ENCODE results near the gene IDNK.
"Not testable (repeated sequence)": the region's sequence is repeated elsewhere in the genome, so short reads cannot be mapped to it uniquely, and the experiment has no call there.

IDNK gene

DNA sequence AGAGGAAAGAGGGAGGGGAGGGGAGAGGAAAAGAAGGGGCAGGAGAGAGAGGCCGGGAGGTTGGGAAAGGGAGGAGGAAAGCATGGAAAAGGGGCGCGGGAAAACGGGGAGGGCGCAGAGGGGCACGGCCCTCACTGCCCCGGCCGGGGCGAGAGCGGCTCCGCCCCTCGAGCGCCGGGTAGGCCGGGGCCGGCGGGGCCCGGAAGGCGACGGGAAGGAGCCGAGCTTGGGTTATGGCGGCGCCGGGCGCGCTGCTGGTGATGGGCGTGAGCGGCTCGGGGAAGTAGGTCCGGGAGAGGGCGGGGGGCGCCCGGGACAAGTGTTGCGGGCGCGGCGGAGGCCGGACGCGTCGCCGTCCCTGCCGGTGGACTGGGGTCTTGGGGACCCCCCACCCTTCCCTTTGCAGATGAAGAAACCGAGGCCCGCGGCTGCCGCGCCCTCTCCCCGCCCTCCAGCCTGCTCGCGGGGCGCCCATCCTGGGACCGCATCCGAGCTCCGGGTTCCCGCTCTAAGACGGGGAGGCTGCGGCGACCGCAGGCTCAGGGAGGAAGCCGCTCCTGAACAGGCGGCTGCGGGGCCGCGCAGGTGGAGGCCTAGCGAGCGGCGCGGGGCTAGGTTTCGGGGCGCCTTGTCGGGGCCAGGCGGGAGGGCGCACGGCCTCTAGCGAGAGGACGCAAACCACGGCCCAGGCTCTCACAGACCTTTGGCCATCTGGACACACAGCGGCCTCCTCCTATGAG is at the start of gene IDNK:
Gene IDNK (plus strand): TSS at position 205 of the 740 bp plus-strand sequence. CDS start 29 bp downstream, at position 234.
- peak; percentile 40 for DNase-seq

DNA sequence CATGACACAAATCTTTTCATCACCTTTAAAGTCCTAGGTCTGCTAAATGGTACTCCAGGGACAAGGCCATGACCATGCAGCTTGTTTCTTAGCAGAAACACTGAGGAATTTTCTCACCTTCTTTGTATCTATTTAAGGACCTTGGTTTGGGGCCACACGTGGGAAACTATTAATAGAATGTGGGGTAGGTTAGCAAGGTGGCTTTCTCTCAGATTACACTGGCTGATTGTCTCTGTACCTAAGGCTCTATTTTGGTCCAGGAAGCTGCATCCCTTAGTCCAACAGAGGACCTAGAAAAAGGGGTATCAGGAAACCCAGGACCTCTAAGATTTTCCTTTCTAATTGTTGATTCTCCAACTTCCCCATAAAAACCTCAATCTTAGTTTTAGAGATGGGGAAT is 48.5 kb upstream of the IDNK start:
- no peak for DNase-seq

DNA sequence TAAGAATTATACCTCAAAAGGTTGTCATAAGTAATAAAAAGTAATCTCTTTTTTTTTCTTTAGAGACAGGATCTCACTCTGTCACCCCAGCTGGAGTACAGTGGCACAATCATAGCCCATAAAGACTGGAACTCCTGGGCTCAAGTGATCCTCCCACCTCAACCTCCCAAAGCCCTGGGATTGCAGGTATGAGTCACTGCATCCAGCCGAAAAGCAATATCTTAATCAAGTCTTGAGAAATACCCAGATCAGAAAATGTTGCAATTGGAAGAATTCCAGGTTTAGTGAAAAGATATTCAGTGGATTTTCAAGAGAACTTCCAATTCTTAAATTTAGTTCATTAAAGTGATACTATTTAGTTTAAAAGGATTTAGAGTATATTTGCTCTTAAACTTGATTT is 40.9 kb upstream of the IDNK start:
- DNase-seq, result no peak

DNA sequence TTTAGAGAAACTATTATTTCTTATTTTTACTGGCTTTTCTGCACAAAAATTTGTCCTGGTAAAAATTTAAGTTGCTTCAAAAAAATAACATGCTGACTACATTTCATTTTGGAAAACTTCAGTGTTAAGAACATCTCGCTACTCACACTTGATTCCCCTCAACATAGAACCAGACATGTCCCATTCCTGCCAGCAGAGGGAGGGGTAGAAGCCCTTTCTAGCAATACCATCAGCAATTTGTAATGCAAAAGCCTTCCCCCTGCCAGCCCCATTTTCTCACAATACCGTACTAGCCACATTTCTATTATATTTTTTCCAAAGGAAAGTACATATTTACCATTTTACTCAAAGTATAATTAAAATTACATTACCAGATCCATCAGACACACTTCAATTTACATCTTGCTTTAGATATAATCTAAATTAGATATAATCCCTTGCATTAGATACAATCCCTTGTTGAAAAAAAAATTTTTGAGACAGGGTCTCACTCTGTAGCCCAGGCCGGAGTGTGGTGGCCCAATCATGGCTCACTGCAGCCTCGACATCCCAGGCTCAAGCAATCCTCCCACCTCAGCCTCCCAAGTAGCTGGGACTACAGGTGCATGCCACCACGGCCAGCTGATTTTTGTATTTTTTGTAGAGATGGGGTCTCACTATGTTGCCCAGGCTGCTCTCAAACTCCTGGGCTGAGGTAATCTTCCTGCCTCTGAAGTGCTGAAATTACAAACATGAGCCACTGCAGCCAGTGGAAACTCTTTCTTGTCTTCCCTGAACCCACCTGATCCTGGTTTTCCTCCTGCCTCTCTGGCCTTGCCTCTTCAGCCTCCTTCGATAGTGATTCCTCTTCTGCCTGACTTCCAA is 39.6 kb upstream of the IDNK start:
- DNase-seq, result peak; percentile 33

DNA sequence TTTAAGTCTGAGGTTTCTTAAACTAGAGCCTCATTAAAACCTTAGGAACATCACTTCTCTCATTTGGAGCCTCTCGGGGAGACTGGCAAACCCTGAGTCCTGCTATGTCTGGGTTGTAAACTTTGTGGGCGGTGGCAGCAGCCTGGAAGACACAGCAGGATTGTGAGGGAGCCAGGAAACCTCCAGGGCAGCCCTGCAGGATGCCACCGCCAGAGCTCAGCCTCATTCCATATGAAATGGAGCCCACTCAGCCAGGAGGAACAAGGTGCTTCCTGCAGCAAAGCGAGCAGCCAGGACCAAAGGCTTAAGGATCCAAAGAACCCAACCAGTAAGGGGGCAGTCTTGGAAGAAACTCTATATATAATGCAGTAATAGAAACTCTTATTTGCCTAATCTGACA is 37.9 kb upstream of the IDNK start:
- DNase-seq, result no peak

DNA sequence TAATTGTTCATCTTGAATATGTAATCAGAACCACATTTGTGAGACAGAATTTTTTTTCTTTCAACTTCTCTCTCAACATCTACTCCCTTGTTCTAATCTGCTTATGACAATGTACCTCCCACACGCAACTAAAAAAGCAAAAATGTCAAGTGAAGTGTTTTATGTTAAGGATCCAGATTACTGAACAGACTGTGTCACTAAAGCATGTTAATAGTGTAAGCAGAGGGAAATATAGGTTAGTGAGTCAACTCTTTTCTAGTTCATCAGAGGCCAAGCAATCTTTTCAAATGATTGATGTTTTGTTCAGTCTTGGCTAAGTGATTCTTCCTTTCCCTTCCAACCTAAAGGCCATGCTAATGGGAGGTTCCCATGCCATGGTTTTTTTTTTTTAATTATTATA is 34.7 kb upstream of the IDNK start:
- DNase-seq, result no peak

DNA sequence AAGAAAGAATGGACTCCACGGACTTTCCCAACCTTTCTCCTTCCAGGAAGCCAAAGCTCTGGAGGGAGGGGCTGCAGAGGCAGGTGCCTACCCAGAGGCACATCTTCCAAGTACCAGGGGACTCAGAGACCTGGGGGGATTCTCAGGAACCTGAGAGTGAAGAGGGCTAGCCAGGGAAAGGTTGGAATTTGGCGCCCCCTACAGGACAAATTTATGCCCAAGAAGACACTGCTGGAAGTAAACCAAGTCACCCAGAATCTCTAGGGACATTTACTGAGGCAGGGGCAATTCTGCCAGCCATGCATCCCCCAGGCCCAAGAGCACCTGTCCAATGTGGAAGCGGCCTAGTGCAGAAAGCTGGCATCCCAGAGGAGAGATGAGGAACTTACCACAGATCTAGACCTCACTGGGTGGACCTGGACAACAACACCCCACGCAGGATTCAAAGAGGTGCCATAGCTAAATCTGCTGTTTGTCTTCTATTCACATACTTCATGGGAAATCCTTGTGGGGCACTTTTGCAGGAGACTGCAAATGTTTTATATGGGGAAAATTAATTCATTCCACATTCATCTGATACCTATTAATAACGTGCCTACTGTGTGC is 25.9 kb upstream of the IDNK start:
- DNase-seq, result peak; percentile 24

DNA sequence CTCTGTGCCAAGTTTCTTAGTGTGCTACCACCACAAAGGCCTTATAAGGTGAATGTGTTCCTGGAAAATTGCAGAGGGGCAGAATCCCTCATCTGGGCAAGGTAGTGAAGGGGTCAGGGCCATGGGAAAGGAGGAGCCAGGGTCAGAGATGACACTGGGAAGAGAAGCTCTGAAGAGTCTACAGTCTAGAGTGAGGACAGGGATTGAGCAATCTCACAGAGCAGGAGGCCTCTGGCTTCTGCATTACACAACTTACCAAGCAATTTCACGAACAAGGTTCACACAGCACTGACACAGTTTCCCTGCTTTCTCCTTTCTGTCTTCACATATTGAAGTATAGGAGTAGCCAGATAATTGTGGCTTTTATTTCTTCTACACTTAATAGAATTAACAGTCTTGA is 24.5 kb upstream of the IDNK start:
- DNase-seq, result no peak

DNA sequence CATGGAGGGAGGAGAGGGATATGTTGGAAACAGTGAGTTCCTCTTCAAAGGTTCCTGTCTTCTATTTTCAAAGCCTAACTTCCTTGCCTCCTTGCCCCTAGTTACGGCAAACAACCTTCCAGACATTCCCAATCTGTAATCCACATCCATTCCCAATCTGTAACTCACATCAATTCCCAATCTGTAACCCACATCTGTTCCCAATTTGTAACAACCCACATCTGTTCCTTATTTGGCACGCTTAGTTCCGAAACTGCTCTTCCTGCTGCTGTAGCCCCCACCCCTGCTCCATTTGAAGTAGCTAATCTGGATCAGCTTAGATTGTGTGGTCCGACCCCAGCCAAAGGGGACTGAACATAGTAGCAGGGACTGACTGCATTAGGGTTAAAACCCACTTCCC is 23.9 kb upstream of the IDNK start:
- DNase-seq, result no peak

DNA sequence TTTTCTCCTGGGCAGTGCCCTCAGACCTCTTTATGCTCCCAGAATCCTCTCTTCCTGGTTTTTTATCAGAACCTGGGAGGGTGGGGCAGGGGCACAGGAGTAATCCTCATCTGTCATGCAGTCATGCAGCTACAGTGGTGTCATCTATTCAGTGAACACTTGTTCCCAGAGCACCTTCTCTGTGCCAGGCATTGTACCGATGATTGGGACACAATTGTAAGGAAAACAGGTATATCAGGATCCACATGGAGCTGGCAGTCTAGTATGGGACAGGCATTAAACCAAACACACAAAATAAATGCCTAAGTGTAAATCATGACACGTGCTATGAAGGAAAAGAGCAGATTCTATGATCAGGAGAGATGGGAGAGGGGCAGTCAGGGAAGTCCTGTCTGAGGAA is 21.5 kb upstream of the IDNK start:
- no peak for DNase-seq

DNA sequence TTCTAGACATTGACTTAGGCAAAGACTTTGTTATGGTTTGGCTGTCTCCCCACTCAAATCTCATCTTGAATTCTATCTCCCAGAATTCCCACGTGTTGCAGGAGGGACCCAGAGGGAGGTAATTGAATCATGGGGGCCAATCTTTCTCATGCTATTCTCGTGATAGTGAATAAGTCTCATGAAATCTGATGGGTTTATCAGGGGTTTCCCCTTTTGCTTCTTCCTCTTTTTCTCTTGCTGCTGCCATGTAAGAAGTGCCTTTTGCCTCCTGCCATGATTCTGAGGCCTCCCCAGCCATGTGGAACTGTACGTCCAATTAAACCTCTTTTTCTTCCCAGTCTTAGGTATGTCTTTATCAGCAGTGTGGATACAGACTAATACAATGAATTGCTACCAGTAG is 15.3 kb upstream of the IDNK start:
- DNase-seq, result not testable (repeated sequence)

DNA sequence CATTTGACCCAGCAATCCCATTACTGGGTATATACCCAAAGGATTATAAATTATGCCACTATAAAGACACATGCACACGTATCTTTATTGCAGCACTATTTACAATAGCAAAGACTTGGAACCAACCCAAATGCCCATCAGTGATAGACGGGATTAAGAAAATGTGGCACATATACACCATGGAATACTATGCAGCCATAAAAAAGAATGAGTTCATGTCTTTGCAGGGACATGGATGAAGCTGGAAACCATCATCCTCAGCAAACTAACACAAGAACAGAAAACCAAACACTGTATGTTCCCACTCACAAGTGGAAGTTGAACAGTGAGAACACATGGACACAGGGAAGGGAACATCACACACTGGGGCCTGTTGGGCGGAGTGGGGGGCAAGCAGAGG is 9.6 kb upstream of the IDNK start:
- DNase-seq, result not testable (repeated sequence)

DNA sequence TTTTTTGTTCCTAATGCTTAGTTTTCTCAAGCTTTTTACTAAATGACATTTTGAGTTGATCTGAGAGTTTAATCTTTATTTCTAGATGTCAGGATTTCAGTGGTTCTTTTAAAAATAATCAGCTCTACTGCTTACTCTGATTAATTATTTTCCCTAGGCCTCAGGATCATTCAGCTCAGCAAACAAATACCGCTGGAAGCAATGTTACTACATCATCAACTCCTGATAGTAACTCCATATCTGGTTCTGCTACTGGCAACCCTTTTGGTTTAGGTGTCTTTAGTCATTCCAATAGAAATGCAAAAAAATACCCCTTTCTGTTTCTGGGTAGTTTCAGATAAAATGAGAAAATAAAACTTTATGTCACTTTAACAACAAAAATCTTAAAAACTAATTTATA is 5.6 kb upstream of the IDNK start:
- no peak for DNase-seq

DNA sequence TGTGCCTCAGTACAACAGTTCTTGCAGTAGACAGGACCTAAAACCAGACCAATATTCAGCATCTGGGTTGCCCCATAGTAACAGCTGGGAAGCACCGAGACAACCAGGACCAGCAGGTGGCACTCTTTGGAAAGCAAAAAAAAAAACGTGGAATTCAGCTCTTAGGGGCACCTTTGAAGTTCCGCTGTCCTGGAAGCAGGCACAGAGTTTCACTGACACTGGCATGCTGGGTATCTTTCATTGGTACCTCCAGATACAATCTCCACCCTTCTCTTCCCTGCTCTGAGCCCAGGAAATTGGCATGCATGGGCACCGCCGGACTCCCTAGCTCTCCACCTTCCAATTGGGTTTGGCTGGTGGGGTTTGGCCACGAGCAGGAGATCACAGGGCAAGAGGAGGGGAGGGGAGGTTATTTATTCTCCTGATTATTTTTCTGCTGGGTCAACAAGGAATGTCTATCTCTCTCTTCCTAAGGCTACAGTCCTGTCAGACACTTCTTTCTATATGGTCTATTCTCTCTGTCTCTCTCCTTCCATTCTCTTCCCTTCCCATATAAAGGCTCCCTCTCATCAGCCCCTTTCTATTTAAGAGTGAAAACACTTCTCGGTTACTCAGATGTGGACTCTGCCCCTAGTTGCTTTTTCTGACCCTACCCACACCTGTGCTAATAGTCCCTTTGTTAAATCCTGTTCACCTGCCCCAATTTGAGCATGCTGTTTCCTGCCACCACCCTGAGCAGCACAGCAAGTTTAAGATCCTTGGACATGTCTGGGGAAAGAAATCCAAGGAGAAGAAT is 1.9 kb upstream of the IDNK start:
- DNase-seq, result peak; percentile 45

DNA sequence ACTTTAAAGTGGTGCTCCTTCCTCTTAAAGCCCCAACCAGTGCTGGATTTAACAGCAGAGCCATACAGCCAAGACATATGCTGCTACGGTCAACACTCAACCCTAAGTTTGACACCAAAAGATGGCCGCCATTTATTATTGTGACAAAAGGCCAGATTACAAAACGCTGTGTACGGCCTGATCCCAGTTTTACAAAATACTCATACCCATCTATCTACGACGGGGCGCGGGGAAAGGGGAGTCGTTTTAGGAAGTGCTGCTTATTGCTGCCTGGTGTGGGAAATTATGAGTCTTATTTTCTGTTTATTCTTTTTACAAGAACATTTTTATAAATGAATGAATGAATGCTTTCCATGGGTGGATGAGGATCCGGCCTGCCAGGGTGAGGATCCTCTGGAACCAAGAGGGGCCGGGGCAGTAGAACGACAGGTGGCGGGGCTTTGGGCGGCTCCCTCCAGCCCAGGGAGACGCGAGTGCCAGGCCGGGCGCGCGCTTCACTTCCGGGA is 457 bp upstream of the IDNK start:
- peak; percentile 41 for DNase-seq

DNA sequence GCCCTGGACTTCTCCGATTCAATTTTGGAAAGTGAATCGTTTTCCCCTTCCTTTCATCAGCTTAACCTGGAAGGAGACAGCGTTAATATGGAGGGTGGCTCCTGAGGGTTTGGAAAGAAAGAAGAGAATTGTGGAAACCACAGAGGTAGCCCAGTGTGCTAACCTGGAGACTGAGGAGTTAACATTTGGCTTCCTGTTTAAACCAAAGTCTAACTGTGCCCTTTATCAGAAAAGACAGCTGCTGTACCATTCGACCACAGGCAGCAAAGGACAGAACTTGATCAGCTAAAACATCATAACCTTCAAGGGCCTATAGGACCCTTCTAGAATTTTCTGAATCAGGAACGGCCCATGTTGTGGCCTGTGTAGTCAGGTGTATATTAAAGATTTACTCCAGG is 735 bp downstream of the IDNK start:
- peak; percentile 35 for DNase-seq

DNA sequence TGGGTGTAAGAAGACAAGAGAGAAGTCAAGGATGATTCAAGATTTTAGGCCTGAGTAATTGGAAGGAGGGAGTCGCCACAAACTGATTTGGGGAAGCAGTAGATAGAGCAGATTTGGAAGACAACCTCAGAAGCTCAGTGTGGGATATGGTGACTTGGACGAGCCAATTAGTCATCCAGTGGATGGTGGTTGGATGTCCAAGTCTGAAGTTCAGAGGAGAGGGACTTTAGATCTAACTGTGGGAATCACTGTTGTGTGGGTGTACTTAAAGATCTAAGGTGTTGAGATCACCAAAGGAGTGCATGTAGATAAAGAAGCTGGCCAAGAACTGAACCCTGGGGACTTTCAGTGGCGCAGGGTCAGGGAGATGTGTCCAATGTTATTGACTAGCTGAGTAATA is 2.2 kb downstream of the IDNK start:
- DNase-seq, result no peak

DNA sequence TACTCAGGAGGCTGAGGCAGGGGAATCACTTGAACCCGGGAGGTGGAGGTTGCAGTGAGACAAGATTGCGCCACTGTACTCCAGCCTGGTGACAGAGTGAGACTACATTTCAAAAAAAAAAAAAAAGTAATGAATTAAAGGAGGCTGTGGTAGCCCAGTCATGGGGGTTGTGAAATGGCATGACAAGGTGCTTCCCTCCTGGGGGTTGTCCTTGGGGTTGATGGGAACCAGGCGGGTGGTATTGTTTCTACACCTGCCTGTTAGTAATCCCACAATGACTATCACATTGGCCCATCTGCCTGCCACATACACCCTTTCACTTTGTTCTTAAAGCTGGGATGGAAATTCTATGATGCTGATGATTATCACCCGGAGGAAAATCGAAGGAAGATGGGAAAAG is 5.6 kb downstream of the IDNK start:
- DNase-seq, result no peak

DNA sequence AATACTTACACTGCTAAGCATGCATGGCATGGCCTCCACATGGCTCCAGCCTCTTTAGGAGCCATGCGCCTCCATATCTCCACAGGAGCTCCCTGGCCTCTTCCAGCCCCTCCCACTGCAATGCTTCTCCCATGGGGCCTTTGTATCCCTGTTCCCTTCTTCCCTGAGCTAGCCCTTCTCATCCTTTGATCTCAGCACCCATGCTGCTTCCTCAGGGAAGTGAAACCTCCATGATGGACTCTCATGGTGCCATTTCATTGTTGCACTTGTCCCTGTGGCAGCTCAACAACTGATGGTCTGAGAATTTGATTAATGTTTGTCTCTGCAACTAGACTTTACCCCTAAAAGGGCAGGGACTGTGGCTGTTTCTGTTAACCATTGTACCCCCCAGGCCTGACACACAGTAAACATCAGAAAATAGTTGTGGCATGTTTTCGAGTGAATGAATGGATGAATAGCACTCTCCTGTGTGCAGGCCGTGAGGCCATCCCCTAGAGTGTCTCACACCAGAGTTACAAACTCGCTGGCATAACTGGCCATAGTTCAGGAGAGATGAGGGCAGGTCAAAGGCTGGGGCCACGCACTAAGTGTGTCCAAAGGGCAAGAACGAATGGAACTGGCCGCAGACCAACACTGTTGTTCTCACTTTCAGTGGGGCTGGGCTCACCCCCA is 6.6 kb downstream of the IDNK start:
- DNase-seq, result no peak

DNA sequence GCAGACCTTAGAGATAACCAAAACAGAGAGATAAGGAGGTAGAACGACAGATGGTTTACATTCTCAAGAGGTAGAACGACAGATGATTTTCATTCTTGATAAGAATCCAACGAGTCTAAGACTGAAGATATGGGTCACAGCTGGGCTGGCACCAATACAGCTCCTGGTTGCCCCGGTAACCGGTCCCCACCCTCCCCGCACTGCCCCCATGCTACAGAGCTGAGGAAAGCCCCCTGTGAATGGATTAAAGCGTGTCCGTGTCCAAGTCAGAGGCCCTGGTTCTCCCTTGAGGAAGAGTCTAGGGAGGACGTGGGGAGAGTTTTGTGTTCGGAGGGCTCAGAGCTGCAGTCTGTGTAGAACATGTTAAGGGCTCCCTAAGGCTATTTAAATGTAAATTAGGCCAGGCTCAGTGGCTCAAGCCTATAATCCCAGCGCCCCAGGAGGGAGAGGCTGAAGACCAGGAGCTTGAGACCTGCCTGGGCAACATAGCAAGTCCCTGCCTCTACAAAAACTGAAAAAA is 8.1 kb downstream of the IDNK start:
- no peak for DNase-seq

DNA sequence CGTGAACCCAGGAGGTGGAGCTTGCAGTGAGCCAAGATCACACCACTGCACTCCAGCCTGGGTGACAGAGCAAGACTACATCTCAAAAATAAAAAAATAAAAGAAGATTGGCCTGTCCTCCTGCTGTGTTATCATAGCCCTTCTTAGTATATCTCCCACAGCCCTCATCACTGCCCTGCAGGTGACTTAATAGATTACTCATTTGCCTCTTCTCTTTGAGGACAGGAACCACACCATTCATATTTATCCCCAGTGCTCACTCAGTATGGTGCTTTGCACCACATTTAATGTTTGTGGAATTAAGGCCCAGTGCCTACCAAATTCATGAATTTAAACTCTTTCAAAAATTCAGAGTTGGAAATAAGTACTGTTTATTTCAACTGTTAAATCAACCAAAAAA is 10.3 kb downstream of the IDNK start:
- DNase-seq, result no peak

DNA sequence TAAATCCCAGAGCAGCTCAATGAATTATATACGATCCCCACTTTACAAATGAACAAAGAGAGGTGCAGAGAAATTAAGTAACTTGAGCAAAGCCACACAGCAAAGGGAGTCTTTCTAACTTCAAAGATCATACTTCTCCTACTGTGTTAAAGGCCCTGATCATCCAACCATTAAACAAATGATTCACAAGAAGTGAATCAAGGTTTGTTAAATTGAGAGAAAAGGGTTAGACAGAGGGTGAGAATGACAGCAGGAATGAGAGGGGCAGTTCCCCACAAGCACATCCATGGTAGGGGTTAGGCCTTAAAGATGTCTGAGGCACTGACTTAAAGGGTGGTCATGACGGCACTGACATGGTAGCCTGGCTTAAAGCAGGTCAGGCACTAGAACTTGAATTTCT is 10.7 kb downstream of the IDNK start:
- DNase-seq, result no peak
